AG20443 (cell line): ENCODE data around the gene ALPI.
"Not testable (repeated sequence)": the region's sequence is repeated elsewhere in the genome, so short reads cannot be mapped to it uniquely, and the experiment has no call there.

ENCODE experiments used
- DNase-seq: peaks from one replicate; pipeline ENCODE4 v3.0.0; 2012; ENCODE audit warnings: low spot score, mixed read lengths

ALPI gene

DNA sequence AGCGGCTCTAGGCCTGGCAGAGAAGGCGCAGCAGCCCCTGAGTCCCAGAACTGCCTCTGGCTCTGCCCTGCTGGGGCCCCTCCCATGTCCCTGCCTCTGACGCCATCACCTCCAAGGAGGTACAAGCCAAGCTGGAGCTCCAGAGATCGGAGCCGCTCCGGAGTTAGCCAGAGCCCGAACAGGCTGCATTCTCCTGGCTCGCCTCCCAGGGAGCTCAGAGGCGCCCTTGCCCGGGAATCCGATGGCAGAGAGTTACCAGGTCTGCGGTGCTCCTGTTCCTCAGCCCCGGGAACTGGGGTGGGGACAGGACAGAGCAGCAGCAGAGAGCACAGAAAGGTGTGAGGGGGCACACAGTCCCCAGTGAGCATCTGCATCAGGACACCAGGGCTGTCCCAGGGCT is 12.9 kb upstream of the ALPI start:
- DNase-seq, result not testable (repeated sequence)

DNA sequence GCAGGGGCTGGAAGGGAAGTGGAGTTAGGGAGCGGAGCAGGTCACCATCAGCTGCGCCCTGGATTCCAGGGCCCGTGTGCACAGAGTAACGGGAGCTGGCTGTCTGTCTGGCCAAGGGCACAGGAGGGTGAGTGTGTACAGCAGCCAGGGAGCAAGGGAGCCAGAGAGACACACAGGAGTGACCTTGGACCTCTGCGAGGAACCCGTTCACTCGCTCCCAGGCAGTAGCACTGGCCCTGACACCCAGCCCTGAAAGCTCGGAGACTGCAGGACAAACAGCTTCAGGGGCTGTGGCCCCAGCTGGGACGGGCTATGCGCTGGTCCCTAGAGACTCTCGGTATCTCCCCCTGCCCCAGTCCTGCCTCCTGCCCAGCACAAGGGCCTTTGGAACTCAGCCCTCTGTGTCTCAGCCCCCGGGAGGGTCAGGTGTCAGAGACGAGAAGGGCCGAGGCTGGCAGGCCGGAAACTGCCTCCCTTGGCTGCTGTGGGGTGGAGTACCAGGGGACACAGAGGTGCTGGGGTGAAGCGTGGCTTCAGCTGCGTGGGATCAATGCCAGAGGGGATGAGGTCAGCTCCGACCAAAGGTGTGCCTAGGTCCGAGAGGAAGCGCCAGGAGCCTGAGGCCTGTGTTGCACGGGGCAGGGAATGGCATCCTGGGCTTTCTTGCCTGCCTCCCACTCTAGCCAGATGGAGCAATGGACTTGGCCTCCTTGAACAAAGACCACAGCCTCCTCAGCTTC is 12.1 kb upstream of the ALPI start:
- DNase-seq, result not testable (repeated sequence)

DNA sequence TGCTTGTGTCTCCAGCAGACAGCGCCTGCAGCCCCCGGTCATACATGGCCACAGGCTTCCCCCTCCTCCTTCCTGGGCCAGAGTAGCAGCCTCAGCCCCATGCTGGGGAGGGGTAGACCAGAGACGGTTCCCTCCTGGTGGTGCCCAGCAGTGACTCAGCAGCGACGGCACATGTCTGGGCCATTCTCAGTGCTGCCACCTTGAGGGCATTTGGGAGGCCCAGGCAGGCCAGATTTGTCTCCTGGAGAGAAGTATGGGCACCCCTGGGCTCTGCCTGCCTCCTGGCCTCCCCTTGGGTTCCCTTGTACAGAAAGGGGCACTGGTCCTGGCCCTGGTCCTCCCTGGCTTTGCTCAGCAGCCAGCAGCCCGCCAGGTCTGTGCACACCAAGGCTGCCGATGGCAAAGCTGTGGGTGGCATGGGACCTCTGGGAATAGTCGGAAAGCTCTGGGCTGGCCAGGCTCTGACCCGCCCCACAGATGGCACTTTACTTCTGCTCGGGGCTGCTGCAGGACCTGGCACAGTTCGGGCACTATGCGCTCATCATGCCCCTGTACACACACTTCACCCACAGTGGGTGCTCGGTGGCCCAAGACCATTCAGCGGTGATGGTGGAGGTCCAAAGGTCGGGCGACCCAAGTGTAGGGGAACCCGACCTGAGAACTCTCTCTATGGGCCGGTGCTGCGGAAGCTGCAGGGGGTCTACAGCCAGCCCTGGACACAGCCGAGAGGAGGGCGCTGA is 11.4 kb upstream of the ALPI start:
- peak; percentile 83 for DNase-seq

DNA sequence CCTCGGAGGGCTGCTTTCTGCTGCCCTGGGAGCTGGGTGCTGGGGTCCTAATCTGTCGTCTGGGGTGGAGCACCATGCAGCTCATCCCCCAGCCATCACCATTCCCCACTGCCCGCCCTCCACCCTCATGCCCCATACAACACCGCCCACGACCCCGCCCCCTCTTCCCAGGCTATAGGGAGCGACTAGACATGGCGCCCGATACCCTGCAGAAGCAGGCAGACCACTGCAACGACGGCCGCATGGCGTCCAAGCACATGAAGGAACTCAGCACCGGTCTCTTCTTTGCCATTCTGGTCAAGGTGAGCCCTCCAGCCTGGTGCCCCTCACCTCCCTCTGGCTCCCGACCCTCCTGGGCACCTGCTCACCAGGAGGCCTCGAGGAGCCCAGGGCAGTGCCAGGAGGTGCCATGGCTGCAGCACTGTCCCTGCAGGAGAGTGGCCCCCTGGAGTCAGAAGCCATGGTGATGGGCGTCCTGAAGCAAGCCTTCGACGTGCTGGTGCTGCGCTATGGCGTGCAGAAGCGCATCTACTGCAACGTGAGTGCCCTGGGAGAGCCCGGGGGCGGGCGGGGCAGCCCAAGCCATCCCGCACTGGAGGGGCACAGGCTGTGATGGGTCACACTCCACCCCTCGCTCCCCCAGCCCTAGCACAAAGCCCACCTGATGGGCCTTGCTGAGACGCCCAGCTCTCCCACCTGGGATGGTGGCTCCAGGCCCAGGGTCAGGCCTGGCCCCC is 10.6 kb upstream of the ALPI start:
- DNase-seq, result not testable (repeated sequence)

DNA sequence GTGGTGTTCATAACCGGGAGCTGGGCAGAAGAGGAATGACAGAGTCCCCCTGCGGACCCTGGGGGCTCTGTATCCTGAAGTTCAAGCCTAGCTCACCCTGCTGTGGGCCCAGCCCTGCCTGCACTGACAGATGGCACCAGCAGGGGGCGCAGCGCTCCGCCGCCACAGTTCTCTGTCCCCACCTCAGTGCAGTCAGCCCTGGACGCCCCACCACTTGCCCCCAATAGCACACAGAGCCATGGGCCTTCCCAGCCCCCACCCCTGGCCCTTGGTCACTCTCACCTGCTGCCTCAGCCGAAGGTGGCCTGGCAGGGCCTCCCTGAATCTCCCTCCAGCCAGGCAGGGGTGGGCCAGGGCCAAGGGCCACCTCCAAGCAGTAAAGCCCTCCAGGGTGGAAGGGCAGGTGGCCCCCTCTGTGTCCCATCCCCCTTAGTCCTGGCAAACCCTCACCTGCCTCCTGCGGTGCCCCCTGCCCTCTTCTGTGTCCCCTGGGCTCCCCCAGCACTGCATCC is 9.6 kb upstream of the ALPI start:
- peak; percentile 7 for DNase-seq

DNA sequence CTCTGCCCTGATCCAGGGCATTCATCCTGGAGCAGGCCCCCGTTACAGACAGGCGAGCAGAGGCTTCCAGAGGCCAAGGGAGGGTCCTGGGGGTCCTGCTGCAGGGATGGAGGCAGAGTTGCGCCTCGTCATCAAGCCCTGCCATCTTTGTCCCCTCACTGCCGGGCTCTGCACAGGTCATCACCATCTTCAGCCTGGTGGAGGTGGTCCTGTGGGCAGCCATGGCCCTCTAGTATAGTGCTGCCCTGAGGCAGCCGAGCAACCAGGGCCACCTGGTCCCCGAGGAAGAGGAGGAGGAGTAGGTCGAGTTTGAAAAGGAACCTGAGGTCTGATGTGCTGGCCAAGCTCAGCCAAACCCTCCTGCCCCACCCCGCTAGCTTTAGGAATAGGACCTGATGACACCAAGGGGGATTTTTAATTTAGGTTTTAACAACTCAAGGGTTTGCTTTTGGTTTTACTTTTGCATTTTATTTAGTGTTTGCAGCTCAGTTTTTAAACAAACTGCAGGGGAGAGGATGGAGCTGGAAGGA is 8.8 kb upstream of the ALPI start:
- DNase-seq, result peak; percentile 8

DNA sequence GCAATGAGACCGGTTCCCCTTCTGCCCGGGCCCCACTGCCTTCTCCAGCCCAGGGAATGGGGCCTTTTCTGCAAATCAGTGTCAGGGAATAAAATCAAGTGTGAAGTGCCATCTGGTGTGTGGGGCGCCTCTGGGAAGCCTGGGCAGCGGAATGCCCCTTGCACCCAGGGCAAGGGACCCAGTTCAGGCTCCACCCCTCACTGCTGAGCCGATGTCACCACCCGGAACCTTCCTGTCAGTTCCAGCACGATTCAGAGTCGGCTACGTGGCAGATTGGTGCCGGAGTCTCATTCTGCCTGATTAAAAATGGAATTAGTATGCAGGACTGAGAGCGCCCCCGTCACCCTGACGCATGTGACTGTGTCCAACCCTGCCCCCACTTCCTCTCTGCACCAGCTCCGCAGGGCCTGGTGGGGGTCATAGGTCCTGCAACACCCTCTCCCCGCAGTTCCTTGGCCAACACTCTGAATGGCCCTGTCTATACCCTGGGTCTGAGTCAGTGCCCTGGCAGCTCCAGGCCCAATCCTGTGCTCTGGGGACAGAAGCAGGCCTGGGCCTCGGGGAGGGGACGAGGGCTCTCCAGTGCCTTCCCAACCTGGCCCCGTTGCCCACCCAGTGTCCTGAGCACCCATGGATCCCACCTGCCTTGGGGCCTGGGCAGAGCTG is 8.2 kb upstream of the ALPI start:
- peak; percentile 8 for DNase-seq

DNA sequence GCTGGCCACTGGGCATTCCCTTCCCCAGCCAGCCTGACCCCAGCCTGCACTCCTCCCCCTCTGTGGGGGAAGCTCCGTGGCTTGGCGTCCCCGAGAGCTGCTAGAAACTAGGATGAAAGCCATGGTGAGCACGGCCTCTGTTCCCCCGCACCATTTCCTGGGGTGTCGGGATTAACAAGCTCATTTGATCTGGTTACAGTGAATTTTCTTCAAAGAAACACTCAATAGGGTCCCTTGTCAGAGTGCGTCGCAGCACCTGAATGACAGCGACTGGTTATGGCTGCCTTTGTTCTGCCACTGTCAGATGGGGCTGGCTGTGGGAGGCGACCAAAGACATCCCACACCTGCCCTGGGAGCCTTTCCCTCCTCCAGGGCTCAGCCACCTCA is 7.7 kb upstream of the ALPI start:
- DNase-seq, result no peak

DNA sequence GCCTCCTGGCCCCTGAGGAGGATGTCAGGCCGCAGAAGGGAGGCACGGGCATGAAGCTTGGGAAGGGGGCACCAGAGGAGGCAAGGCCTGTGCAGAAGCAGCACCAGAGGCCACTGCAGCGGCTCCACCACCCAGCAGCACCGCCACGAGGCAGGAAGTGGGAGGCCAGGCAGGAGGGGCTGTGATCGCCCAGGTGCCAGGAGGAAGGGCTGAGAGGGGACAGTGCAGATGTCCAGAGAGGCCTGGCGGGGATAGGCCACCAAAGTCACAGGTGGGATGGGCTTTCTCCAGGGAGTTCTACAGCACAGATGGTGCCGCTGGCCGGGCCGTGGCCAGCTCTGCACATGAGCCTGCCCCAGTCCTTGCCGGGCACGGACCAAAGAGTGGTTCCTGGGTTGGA is 6.0 kb upstream of the ALPI start:
- DNase-seq, result no peak

DNA sequence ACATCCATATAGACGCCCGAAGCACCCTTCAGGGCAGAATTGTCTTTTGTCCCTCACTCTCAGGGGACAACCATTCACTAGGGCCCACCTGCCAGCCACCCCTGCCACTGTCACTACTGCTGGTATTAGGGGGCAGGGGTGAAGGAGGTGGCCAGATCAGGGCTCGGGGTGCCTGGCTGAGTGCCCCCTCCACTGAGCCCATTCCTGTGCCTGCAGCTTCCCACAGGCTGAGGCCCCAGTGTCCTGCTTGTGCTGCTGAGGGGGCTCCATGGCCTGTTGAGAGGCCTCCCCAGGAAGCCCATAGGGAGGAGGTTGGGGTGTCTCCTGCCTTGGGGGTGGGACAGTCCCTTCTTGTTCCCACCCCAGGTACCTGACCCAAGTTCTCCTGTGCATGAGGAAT is 4.3 kb upstream of the ALPI start:
- not testable (repeated sequence) for DNase-seq

DNA sequence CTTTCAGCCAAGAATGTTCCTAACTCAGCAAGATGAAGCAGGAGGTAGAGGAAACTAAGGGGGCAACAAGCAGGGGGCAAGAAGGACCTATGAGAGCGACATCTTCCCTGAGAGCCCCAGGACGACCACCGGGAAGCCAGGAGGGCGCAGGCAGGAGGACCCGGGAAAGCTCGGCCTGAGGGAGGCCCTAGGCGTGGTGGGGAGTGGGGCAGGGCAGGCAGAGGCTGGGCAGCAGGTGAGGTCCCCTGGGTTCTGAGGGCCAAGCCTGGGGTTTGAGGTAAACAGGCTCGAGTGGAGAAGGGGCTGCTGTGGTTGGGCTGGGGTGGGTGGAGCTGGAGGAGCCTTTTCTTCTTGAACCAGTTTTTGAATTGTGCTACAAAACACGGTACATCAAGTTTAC is 1.3 kb upstream of the ALPI start:
- DNase-seq, result no peak

DNA sequence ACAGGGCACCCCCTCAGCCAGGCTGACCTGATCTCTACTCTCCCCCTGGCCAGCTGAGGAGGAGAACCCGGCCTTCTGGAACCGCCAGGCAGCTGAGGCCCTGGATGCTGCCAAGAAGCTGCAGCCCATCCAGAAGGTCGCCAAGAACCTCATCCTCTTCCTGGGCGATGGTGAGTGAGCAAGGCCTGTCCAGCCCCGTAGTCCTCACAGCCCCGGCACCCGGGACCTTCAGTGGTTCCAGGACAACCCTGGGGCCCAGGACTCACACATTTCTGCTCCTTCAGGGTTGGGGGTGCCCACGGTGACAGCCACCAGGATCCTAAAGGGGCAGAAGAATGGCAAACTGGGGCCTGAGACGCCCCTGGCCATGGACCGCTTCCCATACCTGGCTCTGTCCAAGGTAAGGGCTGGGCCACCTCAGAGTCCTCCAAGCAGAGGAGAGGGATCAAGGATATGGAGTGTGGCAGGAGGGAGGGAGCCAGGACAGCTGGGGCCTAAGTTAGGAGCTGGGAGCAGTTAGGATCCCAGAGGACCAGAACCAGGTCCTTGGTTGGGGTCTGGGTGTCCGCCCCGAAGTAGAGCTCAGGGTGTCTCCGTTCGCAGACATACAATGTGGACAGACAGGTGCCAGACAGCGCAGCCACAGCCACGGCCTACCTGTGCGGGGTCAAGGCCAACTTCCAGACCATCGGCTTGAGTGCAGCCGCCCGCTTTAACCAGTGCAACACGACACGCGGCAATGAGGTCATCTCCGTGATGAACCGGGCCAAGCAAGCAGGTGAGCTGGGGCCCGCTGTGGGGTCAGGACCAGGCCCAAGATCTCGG is 555 bp downstream of the ALPI start:
- DNase-seq, result no peak

DNA sequence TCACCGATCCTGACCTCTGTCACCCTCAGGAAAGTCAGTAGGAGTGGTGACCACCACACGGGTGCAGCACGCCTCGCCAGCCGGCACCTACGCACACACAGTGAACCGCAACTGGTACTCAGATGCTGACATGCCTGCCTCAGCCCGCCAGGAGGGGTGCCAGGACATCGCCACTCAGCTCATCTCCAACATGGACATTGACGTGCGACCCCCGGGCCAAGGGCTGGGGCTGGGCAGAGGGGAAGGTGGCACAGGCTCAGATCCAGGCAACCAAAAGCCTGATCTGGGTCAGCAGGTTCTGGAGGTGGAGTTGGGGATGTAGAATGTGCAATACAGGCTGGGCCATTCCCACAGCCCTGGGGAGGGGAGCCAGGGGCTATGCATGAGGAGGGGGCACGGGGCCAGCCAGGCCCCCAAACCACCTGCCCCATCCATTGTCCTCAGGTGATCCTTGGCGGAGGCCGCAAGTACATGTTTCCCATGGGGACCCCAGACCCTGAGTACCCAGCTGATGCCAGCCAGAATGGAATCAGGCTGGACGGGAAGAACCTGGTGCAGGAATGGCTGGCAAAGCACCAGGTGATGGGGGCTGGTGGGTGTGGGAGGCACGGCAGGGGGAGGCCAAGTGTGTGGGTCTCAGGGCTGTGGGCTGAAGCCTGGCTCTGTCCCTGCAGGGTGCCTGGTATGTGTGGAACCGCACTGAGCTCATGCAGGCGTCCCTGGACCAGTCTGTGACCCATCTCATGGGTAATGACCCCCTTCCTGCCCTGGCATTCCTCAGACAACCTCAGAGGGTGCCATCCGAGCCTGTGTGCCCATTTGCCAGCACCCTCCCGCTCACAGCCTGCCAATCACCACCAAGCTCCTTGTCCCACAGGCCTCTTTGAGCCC is 1.4 kb downstream of the ALPI start:
- DNase-seq, result no peak

DNA sequence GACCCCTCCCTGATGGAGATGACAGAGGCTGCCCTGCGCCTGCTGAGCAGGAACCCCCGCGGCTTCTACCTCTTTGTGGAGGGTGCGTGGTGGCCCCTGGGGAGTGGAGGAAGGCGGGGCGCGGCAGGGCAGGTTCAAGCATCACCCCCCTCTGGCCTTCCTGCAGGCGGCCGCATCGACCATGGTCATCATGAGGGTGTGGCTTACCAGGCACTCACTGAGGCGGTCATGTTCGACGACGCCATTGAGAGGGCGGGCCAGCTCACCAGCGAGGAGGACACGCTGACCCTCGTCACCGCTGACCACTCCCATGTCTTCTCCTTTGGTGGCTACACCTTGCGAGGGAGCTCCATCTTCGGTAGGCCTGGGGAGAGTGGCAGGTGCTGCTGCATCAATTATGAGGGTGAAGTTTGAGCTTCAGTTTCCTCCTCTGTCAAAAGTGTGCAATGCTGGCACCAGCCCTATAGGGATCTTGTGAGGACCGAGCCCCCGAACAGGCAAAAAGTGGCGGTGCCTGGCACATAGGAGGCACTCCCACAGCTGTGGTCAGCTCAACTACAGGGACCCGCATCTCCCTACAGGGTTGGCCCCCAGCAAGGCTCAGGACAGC is 2.2 kb downstream of the ALPI start:
- DNase-seq, result no peak

DNA sequence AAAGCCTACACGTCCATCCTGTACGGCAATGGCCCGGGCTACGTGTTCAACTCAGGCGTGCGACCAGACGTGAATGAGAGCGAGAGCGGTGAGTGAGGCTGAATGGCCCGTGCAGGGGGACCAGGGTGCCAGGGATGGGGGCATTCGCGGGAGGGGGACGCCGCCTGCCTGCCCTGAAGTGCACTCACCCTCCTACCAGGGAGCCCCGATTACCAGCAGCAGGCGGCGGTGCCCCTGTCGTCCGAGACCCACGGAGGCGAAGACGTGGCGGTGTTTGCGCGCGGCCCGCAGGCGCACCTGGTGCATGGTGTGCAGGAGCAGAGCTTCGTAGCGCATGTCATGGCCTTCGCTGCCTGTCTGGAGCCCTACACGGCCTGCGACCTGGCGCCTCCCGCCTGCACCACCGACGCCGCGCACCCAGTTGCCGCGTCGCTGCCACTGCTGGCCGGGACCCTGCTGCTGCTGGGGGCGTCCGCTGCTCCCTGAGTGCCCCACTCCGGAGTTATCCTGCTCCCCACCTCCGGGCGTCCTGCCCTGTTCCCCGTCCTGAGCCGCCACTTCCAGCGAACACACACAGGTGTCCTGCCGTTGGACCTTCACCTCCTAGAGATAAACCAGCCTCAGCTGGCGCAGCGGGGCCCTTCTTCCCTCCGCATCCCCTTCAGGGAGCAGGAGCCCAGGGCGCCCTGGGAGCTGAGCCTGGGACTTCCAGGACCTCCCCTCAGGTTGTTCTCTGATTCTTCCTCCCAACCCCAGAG is 2.9 kb downstream of the ALPI start:
- no peak for DNase-seq

DNA sequence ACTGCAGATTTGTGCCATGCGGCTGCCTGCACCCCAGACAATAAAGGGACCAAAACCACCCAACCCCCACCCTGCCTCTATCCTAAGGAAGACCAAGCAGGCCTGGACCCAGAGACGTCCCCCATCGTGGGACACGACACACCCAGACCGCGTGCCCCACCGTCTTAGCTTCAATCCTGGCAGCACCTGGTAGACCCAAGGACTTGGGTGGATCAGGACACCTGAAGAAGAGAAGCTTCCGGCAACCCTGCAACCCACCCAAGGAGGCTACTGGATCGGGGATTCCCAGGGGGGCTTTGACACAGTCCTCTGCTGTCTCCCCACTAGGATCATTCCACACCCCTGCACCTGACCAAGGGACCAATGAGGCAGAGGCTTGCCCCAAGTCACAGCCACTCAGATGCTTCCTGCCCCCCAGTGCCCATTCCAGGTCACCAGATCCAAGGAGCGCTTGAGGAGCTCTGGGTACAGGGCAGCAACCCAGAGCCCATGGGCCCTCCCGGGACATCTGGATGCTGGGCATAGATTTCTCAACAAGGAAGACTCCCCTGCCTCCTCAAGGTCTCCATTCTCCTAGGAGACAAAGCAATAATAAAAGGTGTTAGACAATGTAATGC is 3.6 kb downstream of the ALPI start:
- no peak for DNase-seq

DNA sequence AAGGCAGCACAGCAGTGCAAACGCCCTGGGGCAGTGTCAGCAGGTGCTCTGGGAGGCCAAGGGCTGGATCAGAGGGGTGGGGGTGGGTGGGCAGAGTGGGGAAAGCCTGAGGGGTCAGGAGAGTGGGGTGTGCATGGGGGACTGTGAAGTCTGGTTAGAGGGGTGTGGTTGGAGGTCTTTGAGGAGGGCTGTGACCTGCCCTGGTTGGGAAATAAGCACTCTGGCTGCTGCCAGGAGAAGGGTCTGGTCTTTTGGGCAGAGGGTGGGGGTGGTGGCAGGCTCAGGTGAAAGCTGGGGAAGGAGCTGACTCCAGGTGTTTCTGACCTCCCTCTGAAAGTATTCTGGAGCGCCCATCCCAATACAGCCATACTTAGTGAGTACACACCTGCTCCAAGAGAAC is 4.2 kb downstream of the ALPI start:
- no peak for DNase-seq
